ENCODE measurements around the gene SLC16A8. TPM values are rescaled to one million over a fixed set of nuclear protein-coding genes. Genes with fewer than 3 reads are reported as not detected.
"Not testable (repeated sequence)": the region's sequence is repeated elsewhere in the genome, so short reads cannot be mapped to it uniquely, and the experiment has no call there.

SLC16A8 gene
- total RNA-seq, 2 donors from 2014 or later, result not detected

DNA sequence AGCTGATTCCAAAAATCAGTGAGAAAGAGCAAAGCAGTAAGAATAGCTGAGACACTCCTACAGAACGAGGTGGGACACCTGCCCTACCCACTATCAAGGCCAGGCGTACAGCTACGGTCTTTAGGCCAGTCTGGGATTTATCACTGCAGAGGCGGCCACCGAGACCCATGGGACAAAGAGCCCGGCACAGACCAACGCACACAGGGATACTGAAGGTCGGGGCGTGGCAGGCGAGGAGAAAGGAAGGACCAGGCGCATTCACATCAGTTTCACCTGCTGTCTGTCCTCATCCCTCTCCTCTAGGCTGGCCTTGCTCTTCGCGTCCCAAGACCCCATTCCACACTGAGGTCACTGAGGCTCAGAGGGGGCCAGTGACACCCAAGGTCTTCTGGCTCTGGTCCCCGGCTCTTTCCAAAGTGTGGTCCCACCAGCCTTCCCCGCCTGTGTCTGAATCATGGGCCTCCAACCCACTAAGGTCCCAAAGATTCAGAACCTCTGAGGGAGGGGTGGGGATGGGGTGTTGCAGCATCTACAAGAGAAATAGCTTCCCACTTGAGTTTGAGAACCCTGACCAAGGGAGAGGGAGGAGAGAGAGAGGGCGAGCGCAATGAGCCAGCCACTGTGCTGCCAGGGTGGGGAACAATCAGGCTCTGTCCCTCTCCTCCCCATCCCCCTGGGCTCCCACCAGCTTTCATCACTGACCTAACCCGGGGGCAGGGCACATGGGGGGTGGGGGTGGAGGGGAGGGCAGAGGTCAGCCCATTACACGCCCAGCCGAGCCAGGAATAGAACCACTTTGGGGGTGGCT is 34.0 kb downstream of the SLC16A8 start:
- H3K4me3 Mint-ChIP-seq, result no peak overlapping the region
- H3K4me1 Mint-ChIP-seq, result no peaks in the 10 kb centered on the region
- H3K36me3 Mint-ChIP-seq (ENCODE audit: low read depth), result no peaks in the 10 kb centered on the region
- H3K27me3 Mint-ChIP-seq, result peaks cover 23% of the 10 kb centered on the region
- ATAC-seq (no peak), DNase-seq (no peak)
- H3K9me3 ChIP-seq (ENCODE audit: control insufficient read depth, low read length, poor library complexity, severe bottlenecking), result no peaks in the 10 kb centered on the region
- no peak overlapping the region for H3K27ac Mint-ChIP-seq

DNA sequence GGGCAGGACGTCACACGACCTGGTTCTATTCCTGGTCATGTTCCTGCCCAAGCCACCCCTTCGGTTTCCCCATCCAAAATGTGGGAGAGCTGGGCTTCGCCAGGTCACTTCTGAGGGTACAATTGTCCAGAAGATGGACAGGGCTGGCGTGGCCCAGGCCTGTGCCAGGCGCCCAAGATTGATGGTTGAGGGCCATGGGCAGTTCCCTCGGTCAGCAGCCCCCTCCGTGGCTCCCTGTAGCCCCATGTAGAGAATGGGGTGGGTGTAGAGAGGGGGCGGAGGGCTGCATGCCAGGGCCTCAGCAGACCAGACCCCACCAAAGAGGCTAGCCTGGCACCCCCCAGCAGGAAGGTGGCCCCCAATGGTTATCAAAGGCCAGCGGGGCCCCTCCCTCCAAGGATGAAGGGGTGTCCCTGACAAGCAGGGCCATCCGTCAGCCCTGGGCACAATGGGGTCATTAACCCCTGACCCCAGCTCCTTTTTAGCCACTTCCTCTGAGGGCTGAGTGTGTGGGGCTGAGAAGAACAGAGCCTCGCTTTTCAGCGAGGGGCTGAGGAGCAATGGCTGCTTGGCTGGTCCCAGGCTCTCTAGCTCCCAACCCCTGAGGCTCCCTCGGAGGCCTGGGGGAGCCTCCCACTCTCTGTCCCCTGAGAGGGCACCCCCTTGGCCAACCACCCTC is 37.8 kb downstream of the SLC16A8 start:
- no peaks in the 10 kb centered on the region for H3K9me3 ChIP-seq (ENCODE audit: control insufficient read depth, low read length, poor library complexity, severe bottlenecking)
- H3K4me3 Mint-ChIP-seq, result no peak overlapping the region
- ATAC-seq (no peak), DNase-seq (no peak)
- H3K27ac Mint-ChIP-seq, result no peak overlapping the region
- peaks cover 2% of the 10 kb centered on the region for H3K36me3 Mint-ChIP-seq (ENCODE audit: low read depth)
- peaks cover 32% of the 10 kb centered on the region for H3K27me3 Mint-ChIP-seq
- peaks cover 3% of the 10 kb centered on the region for H3K4me1 Mint-ChIP-seq

DNA sequence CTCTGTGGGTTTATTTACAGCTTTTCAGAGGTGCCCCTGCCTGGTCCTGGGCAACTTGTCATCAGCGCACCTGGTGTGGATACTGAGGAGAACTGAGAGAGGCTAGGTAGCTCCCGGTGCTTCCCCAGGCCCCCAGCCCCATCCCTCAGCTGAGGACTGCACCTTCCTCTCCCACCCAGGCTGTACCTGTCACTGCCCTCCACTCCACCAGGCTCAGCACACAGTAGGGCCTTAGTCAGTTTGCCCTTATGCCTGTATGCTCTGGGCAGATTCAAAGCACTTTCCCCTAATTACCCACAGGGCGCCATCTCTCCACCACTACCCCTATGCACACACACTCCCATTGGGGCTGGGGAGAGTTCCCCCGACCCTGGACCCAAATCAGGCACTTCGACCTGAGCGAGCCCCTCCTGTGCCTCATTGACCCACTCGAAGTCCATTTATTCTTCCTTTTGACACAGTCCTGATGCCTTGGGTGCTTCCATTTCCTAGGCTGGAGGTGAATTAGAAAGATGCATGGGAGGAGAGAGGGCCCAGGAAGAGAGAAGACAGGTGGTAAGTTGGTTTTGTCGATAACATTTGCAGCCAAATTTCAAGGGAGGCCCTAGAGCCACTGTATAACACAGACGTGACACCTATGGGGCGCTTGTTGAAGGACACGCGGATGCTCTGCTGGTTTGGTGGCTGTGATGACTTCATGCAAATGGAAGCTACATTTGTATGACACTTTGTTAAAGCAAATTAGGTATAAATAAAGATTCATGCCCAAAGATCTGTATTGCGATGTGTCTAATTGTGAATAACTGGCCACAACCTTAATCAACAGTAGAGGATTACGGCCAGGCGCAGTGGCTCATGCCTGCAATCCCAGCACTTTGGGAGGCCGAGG is 40.6 kb downstream of the SLC16A8 start:
- ATAC-seq (no peak), DNase-seq (no peak)
- H3K4me1 Mint-ChIP-seq, result peaks cover 5% of the 10 kb centered on the region
- H3K36me3 Mint-ChIP-seq (ENCODE audit: low read depth), result peaks cover 2% of the 10 kb centered on the region
- H3K4me3 Mint-ChIP-seq, result no peak overlapping the region
- no peak overlapping the region for H3K27ac Mint-ChIP-seq
- H3K9me3 ChIP-seq (ENCODE audit: control insufficient read depth, low read length, poor library complexity, severe bottlenecking), result no peaks in the 10 kb centered on the region
- H3K27me3 Mint-ChIP-seq, result peaks cover 36% of the 10 kb centered on the region

DNA sequence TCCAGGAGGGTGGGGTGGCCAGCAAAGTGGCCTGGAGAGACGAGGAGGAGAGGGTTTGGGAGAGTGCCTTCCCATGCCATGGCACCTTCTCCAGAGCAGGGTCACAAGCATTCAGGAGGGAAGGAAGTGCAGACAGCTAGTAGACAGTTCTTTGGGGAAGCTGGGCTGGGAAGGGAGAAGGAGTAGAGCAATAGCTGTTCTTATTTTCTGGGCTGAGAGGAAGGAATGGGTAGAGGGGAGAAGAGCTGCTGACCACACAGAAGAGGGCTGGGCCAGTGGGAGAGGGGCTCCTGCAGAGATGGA is 41.5 kb downstream of the SLC16A8 start:
- no peaks in the 10 kb centered on the region for H3K9me3 ChIP-seq (ENCODE audit: control insufficient read depth, low read length, poor library complexity, severe bottlenecking)
- no peak for ATAC-seq
- DNase-seq, result no peak
- peaks cover 5% of the 10 kb centered on the region for H3K4me1 Mint-ChIP-seq
- peaks cover 31% of the 10 kb centered on the region for H3K27me3 Mint-ChIP-seq
- no peak overlapping the region for H3K27ac Mint-ChIP-seq
- no peak overlapping the region for H3K4me3 Mint-ChIP-seq
- H3K36me3 Mint-ChIP-seq (ENCODE audit: low read depth), result peaks cover 2% of the 10 kb centered on the region

DNA sequence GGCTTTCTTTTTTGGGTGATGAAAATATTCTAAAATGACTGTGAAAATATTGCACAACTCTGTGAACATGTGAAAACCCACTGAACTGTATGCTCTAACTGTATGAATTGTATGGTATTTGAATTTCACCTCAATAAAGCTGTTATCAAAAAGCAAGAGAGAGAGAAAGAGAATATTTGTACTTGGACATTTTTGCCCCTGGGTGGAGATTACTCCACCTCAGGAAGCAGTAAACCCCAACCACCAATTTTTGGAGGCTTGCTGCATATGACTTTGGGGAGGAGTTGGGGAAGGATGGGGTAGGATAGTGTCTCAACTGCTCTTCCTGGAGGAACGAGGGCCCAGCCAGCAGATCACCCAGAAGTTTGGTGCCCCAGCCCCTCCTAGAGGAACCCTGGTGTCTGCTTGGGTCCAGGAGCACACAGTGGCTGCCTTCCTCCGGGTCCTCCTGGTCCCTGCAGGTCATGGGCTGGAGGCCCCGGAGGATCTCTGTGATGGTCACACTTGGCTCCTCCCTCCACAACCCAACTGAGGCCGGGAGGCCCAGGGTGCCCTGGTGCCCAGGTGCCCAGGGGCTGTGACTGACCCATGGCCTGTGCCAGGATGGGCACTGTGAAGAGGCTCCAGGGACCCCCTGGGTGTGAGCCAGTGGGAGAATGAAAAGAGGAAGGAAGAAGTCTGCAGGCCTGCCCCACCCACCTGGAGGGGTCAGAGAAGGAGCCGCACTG is 42.1 kb downstream of the SLC16A8 start:
- no peak overlapping the region for H3K27ac Mint-ChIP-seq
- peaks cover 6% of the 10 kb centered on the region for H3K4me1 Mint-ChIP-seq
- no peak for DNase-seq
- no peak overlapping the region for H3K4me3 Mint-ChIP-seq
- no peak for ATAC-seq
- no peaks in the 10 kb centered on the region for H3K9me3 ChIP-seq (ENCODE audit: control insufficient read depth, low read length, poor library complexity, severe bottlenecking)
- peaks cover 26% of the 10 kb centered on the region for H3K27me3 Mint-ChIP-seq
- H3K36me3 Mint-ChIP-seq (ENCODE audit: low read depth), result peaks cover 3% of the 10 kb centered on the region

DNA sequence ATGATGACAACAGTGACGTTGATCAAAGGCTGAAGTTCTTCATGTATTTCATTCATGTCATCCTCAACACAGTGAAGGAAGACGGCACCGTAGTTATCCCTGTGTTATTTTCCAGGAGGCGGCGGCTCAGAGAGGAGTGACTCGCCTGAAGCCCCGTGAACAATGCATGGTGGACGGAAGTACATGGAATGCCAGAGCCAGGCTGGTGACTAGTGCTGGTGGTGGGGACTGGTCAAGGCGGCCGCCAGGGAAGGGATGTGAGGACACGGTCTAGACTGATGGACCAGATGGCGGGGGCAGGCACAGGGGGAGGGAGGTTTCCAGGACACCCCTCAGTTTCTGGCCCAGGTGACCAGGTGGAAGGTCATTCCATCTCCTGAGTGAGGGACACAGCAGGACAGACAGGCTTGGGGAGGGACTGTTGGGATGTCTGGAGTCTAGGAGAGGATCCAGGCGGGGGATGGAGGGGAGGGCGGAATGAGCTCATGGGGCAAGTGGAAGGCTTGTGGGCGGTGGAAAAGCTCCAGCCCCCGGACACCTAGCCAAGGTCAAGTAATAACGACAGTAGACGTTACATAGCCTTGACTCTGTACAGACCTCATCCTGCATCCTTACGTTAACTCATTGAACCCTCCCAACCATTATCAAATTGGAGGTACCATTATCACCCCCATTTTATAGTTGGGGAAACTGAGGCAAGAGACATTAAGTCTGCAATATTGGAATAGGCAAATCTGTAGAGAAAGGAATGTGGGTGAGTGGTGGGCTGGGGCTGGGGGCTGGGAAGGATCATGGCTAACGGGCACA is 42.8 kb downstream of the SLC16A8 start:
- Mint-ChIP-seq H3K27ac (no peak overlapping the region), H3K4me1 (peaks cover 8% of the 10 kb centered on the region), H3K36me3 (ENCODE audit: low read depth) (peaks cover 6% of the 10 kb centered on the region), H3K27me3 (peaks cover 21% of the 10 kb centered on the region), H3K4me3 (peak overlapping the region; percentile 50)
- DNase-seq (no peak), ATAC-seq (no peak)
- H3K9me3 ChIP-seq (ENCODE audit: control insufficient read depth, low read length, poor library complexity, severe bottlenecking), result no peaks in the 10 kb centered on the region

DNA sequence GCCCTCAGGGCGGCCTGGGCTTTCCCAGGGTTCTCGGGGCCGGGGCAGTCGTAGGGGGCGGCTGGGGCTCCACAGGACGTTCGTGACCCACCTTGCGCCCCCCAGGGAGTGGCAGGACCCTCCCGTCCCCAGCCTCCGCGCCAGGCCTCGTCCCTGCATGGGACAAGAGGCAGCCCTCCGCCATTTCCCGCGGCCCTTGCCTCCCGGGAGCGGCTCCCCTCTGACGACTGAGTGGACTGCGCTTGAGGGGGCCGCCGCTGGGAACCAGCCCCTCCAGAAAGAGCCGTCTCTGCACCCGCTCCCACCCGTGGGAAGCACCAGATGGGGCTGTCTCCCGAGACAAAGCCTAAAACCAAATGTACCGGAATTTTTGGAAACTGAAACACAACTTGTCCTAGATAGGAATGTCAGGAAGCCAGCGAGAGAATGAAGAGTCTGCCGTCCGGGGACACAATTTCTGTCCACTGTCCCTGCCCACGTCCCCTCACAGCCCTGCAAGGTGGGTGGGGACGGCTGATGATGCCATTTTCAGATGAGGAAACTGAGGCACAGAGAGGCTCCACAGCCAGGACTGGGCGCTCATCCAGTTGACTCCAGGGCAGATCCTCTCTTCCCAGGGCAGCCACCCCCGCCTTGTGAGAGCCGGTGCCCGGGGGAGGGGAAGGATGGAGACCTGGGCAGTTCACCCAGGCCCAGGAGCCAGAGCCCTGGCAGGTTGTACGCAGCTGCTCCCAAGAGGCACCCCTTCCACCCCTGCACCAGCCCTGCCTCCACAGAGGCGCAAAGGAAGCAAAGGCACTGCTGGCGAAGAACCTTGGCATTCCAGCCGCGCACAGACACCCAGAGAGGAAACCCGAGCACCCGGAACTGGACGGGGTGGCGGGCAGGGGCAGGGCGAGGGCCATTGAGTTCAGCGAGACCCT is 44.8 kb downstream of the SLC16A8 start:
- H3K36me3 Mint-ChIP-seq (ENCODE audit: low read depth), result peaks cover 6% of the 10 kb centered on the region
- H3K4me3 Mint-ChIP-seq, result no peak overlapping the region
- peaks cover 17% of the 10 kb centered on the region for H3K27me3 Mint-ChIP-seq
- peaks cover 8% of the 10 kb centered on the region for H3K4me1 Mint-ChIP-seq
- no peak for ATAC-seq
- no peaks in the 10 kb centered on the region for H3K9me3 ChIP-seq (ENCODE audit: control insufficient read depth, low read length, poor library complexity, severe bottlenecking)
- H3K27ac Mint-ChIP-seq, result no peak overlapping the region
- DNase-seq, result no peak

DNA sequence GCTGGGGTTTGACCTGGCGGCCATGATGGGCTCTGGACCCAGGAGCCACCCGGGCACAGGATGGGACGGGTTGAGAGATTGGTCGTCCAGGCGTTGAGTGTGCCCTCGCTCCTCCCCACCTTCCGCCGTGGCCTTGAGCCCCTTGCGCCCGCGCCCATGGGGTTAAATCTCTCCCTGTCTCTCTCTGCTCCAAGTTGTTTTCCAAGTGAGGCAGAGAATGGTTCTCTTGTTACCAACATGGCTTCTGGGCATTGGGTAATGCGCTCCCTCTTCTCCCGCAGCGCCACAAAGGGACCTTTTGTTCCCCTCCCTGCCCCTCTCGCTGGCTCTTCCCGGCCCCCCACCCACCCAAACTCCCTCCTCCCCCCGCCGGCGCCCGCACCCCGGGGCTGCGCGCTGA is 45.6 kb downstream of the SLC16A8 start:
- H3K4me3 Mint-ChIP-seq, result no peak overlapping the region
- DNase-seq, result no peak
- peaks cover 8% of the 10 kb centered on the region for H3K4me1 Mint-ChIP-seq
- ATAC-seq, result no peak
- no peaks in the 10 kb centered on the region for H3K9me3 ChIP-seq (ENCODE audit: control insufficient read depth, low read length, poor library complexity, severe bottlenecking)
- H3K36me3 Mint-ChIP-seq (ENCODE audit: low read depth), result peaks cover 6% of the 10 kb centered on the region
- peaks cover 17% of the 10 kb centered on the region for H3K27me3 Mint-ChIP-seq
- no peak overlapping the region for H3K27ac Mint-ChIP-seq

DNA sequence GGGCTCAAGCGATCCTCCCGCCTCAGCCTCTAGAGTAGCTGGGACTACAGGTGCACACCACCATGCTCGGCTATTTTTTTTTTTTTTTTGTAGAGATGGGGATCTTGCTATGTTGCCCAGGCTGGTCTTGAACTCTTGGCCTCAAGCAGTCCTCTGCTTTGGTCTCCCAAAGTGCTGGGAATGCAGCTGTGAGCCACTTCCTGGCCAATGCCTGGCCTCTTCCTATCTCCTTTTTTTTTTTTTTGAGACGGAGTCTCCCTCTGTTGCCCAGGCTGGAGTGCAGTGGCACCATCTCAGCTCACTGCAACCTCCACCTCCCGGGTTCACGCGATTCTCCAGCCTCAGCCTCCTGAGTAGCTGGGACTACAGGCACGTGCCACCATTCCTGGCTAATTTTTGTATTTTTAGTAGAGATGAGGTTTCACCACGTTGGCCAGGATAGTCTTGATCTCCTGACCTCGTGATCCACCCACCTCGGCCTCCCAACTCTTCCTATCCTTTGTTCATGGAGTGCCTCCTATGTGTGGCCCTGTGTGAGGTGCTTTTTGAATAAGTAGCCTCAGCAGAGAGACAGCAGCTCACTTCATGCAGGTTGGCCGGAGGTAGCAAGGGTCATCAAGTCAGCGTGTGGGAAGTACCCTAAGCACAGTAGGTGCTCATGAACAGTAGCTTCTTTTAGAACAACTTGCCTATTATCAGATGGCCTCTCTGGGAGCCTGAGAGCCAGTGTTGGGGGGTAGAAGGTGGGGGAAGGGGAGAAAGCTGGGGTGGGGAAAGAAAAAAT is 46.4 kb downstream of the SLC16A8 start:
- not testable (repeated sequence) for H3K36me3 Mint-ChIP-seq (ENCODE audit: low read depth); H3K4me3 Mint-ChIP-seq; DNase-seq; ATAC-seq; H3K27ac Mint-ChIP-seq; H3K9me3 ChIP-seq (ENCODE audit: control insufficient read depth, low read length, poor library complexity, severe bottlenecking); H3K4me1 Mint-ChIP-seq
- peaks cover 17% of the 10 kb centered on the region for H3K27me3 Mint-ChIP-seq

DNA sequence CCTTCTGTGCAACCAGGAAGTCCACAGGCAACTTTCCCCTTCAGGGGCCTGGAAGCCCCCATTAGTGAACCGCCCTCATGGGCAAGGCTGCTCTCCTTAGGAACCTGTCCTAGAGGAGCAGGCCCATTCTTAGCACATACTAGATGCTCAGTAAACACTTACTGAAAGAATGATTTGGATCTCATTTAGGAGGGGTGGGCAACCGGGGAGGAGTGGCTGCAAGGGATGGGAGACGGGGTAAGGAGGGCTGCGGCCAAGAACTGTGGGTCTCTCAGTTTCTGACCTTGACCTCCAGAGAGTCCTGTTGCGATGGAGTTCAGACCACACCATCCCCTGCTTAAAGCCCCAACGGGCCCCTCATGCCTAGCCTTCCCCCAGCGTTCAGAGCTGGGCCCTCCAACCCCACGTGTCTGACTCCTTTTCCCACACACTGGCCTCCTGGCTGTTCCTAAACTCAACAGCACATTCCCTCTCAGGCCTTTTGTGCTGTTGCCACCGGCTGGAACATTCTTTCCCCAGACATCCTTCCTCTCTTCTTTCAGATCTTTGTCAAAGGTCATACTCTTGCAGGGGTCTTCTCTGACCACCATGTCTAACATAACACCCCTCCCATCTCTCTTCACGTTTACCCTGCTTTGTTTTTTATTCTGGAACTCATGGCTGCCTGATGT is 47.5 kb downstream of the SLC16A8 start:
- Mint-ChIP-seq H3K4me1 (peaks cover 5% of the 10 kb centered on the region), H3K27me3 (peaks cover 9% of the 10 kb centered on the region), H3K36me3 (ENCODE audit: low read depth) (peaks cover 3% of the 10 kb centered on the region), H3K4me3 (no peak overlapping the region), H3K27ac (no peak overlapping the region)
- no peak for DNase-seq
- H3K9me3 ChIP-seq (ENCODE audit: control insufficient read depth, low read length, poor library complexity, severe bottlenecking), result no peaks in the 10 kb centered on the region
- ATAC-seq, result no peak

DNA sequence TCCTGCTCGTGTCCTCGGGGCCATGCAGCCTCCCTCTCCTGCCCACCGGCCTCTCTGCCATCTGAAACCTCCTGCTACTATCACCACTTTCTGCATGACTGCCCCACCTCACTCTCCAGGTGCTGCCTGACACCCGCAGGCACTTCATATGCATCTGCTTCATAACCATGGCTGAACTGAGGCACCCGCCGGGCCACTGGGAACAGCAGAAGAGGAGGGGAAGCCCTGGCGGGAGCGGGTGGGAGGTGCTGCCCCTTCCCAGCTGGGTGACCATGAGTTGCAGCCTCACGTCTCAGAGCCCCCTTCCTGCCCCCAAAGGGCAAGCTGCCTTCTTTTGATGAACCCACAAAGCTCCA is 48.5 kb downstream of the SLC16A8 start:
- ATAC-seq (no peak), DNase-seq (no peak)

More for the DNA sequence above, 48.5 kb downstream of the SLC16A8 start:
- Mint-ChIP-seq H3K27ac (no peak overlapping the region), H3K36me3 (ENCODE audit: low read depth) (peaks cover 3% of the 10 kb centered on the region), H3K27me3 (peaks cover 2% of the 10 kb centered on the region), H3K4me3 (no peak overlapping the region), H3K4me1 (peaks cover 3% of the 10 kb centered on the region)
- H3K9me3 ChIP-seq (ENCODE audit: control insufficient read depth, low read length, poor library complexity, severe bottlenecking), result no peaks in the 10 kb centered on the region
